Measurements from ENCODE around the gene TBRG4.
A peak's percentile ranks its signal among the peaks of the same experiment; 100 is the strongest.

Gene TBRG4

GRCh38 chr7:45136106-45137060, 24.9 kb upstream of the TBRG4 start:
- TF ChIP-seq CTCF (IDR thresholded peaks at IDR 0.05; ENCODE audit: insufficient read depth, low read length): peak; percentile 87
- no peak for TF ChIP-seq REST (IDR thresholded peaks at IDR 0.05; ENCODE audit: insufficient replicate concordance, low read depth)
- H3K27ac ChIP-seq (replicated peaks): no peak overlapping the region
- DNase-seq (ENCODE audit: low read depth in 1 of 2, low spot score in 1 of 2): peak; percentile 57 to 79
- no peaks in the 10 kb centered on the region for H3K27me3 ChIP-seq (ENCODE audit: insufficient read depth, poor library complexity, severe bottlenecking)
- no peak overlapping the region for H3K4me3 ChIP-seq (replicated peaks; ENCODE audit: insufficient read depth, low read length)

GRCh38 chr7:45133877-45134276, 22.4 kb upstream of the TBRG4 start:
- H3K27ac ChIP-seq (replicated peaks): no peak overlapping the region
- no peak for TF ChIP-seq CTCF (IDR thresholded peaks at IDR 0.05; ENCODE audit: insufficient read depth, low read length)
- TF ChIP-seq SPI1 (IDR thresholded peaks at IDR 0.05; ENCODE audit: borderline replicate concordance, low read depth): no peak
- no peak for TF ChIP-seq GABPA (IDR thresholded peaks at IDR 0.05; ENCODE audit: low read depth)
- no peak for TF ChIP-seq REST (IDR thresholded peaks at IDR 0.05; ENCODE audit: insufficient replicate concordance, low read depth)
- TF ChIP-seq POLR2AphosphoS5 (IDR thresholded peaks at IDR 0.05; ENCODE audit: low read depth): no peak
- no peak for DNase-seq (ENCODE audit: low read depth in 1 of 2, low spot score in 1 of 2)
- no peak overlapping the region for H3K4me3 ChIP-seq (replicated peaks; ENCODE audit: insufficient read depth, low read length)
- H3K27me3 ChIP-seq (ENCODE audit: insufficient read depth, poor library complexity, severe bottlenecking): no peaks in the 10 kb centered on the region

- TF ChIP-seq GABPA (IDR thresholded peaks at IDR 0.05; ENCODE audit: low read depth): no peak
- TF ChIP-seq SPI1 (IDR thresholded peaks at IDR 0.05; ENCODE audit: borderline replicate concordance, low read depth): no peak
- TF ChIP-seq POLR2AphosphoS5 (IDR thresholded peaks at IDR 0.05; ENCODE audit: low read depth): no peak
- no peak for TF ChIP-seq CTCF (IDR thresholded peaks at IDR 0.05; ENCODE audit: insufficient read depth, low read length)
- TF ChIP-seq REST (IDR thresholded peaks at IDR 0.05; ENCODE audit: insufficient replicate concordance, low read depth): no peak
Measured at GRCh38 chr7:45133352-45133751, 21.9 kb upstream of the TBRG4 start.

More at GRCh38 chr7:45133352-45133751, 21.9 kb upstream of the TBRG4 start:
- H3K4me3 ChIP-seq (replicated peaks; ENCODE audit: insufficient read depth, low read length): no peak overlapping the region
- H3K27ac ChIP-seq (replicated peaks): no peak overlapping the region
- no peaks in the 10 kb centered on the region for H3K27me3 ChIP-seq (ENCODE audit: insufficient read depth, poor library complexity, severe bottlenecking)
- no peak for DNase-seq (ENCODE audit: low read depth in 1 of 2, low spot score in 1 of 2)
